ENCODE data around the gene CXCL16.
A peak's percentile ranks its signal among the peaks of the same experiment; 100 is the strongest.
"Not testable (repeated sequence)": the region's sequence is repeated elsewhere in the genome, so short reads cannot be mapped to it uniquely, and the experiment has no call there.

Gene CXCL16

DNA sequence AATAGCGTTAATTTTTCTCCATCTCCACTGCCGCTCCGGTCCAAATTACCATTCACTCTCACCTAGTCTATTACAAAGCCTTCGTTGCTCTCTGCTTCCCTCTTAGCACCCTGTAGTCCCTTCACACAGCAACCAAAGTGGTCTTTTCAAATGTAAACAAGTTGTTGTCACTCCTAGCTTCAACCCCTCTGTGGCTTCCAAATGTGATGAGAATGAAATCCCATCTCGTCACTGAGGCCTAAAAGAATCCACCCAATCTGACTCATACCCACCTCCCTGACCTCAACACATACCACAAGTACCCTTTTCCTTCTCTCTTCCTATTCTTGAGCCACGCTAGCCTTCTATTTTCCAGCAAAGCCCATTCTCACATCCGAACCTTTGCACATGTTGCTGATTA, 33.6 kb downstream of the CXCL16 start:
- ATAC-seq, result no peak
- DNase-seq, result no peak
- Mint-ChIP-seq H3K4me1 (peaks cover 62% of the 10 kb centered on the region), H3K36me3 (ENCODE audit: low read depth) (peaks cover 19% of the 10 kb centered on the region), H3K27me3 (no peaks in the 10 kb centered on the region), H3K27ac (peak overlapping the region; percentile 51), H3K9me3 (no peaks in the 10 kb centered on the region), H3K4me3 (peak overlapping the region; percentile 55)

DNA sequence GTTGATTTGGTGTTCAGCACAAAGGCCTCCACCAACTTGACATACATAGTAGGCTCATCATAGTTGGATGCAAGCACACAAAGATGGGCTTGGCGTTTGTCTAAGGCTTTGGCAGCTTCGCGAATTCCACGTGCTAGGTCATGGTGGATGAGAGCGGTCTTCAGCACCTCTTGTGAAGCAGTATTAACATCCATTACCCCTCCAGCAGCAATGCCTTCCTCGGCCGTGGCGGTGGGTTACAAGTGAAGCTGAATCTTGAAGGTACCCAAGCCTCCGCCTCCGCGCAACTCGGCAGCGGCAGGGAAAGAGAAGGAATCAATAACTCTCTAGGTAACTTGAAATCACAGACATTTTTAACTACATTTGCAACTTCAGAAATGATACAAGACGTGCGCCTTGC, 34.7 kb downstream of the CXCL16 start:
- H3K36me3 Mint-ChIP-seq (ENCODE audit: low read depth), result peaks cover 21% of the 10 kb centered on the region
- no peaks in the 10 kb centered on the region for H3K27me3 Mint-ChIP-seq
- ATAC-seq (no peak), DNase-seq (no peak)
- H3K4me3 Mint-ChIP-seq, result peak overlapping the region; percentile 93
- H3K9me3 Mint-ChIP-seq, result no peaks in the 10 kb centered on the region
- H3K27ac Mint-ChIP-seq, result peak overlapping the region; percentile 87
- H3K4me1 Mint-ChIP-seq, result peaks cover 63% of the 10 kb centered on the region

DNA sequence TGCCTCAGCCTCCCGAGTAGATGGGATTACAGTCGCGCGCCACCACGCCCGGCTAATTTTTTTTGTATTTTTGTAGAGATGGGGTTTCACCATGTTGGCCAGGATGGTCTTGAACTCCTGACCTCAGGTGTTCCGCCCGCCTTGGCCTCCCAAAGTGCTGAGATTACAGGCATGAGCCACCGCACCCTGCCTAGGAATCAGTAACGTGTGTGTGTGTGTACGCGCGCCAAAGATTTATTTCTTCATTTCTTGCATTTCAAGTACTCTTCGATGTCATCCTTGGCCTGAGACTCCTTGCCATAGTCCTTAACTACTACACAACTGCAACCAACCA, 35.2 kb downstream of the CXCL16 start:
- peaks cover 59% of the 10 kb centered on the region for H3K4me1 Mint-ChIP-seq
- peak overlapping the region; percentile 87 for H3K27ac Mint-ChIP-seq
- peaks cover 18% of the 10 kb centered on the region for H3K36me3 Mint-ChIP-seq (ENCODE audit: low read depth)
- not testable (repeated sequence) for ATAC-seq, H3K27me3 Mint-ChIP-seq, H3K9me3 Mint-ChIP-seq, DNase-seq
- peak overlapping the region; percentile 93 for H3K4me3 Mint-ChIP-seq

DNA sequence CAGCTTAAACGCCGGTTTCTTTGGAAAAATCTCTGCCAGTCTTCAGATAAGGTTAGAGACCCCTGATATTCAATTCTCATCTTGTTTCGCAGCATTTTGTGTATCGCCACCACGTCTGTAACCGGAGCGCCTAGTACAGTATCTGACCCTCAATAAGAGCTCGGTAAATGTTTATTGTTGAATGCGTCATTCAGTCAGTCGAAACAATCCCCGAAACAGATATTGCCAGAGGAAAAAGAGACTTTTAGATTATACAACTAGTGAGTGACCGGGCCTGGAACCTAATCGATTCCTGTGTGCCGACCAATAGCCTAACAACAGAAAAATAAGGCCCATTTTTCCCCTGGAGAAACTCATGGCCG, 36.4 kb downstream of the CXCL16 start:
- H3K4me1 Mint-ChIP-seq, result peaks cover 56% of the 10 kb centered on the region
- ATAC-seq, result no peak

DNA sequence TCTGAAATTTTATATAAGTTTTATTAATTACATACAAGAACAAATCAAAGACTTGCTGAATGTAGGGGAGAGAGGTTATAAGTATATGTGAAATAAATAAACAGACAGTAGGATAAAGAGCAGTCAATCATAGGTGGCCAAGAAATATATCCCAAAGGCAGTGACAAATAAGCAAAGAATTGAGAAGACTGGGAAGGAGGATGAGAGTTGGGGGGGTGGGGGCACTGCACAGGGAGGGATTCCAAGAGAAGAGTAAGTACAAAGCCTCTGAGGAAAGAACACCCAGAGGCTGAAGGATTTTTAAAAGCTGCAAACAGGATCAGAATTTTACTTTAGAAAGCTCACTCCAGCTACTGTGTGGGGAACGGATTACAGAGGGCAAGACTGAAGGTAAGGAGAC, 38.6 kb downstream of the CXCL16 start:
- ATAC-seq, result no peak
- H3K27ac Mint-ChIP-seq, result no peak overlapping the region
- peaks cover 39% of the 10 kb centered on the region for H3K36me3 Mint-ChIP-seq (ENCODE audit: low read depth)
- peaks cover 66% of the 10 kb centered on the region for H3K4me1 Mint-ChIP-seq
- DNase-seq, result no peak
- H3K9me3 Mint-ChIP-seq, result no peaks in the 10 kb centered on the region
- no peaks in the 10 kb centered on the region for H3K27me3 Mint-ChIP-seq
- H3K4me3 Mint-ChIP-seq, result no peak overlapping the region

More for the DNA sequence above, 36.4 kb downstream of the CXCL16 start:
- H3K27me3 Mint-ChIP-seq, result no peaks in the 10 kb centered on the region
- no peak for DNase-seq
- no peaks in the 10 kb centered on the region for H3K9me3 Mint-ChIP-seq
- H3K27ac Mint-ChIP-seq, result peak overlapping the region; percentile 87
- peak overlapping the region; percentile 93 for H3K4me3 Mint-ChIP-seq
- H3K36me3 Mint-ChIP-seq (ENCODE audit: low read depth), result peaks cover 20% of the 10 kb centered on the region

DNA sequence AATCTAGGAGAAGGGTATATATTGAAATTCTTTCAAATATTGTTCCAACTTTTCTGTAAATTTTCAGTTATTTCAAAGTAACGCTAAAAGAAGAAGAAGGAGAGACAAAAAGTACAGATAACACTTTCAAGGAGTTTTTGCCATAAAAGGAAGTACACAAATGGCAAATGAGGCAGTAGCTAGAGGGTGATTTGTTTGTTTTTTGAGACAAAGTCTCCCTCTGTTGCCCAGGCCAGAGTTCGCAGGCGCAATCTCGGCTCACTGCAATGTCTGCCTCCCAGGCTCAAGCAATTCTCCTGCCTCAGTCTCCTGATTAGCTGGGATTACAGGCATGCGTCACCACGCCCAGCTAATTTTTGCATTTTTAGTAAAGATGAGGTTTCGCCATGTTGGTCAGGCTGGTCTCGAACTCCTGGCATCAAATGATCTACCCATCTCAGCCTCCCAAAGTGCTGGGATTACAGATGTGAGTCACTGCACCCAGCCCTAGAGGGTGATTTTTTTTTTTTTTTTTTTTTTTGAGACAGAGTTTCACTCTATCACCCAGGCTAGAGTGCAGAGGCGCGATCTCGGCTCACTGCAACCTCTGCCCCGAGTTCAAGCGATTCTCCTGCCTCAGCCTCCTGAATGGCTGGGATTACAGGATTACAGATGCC, 40.2 kb downstream of the CXCL16 start:
- H3K36me3 Mint-ChIP-seq (ENCODE audit: low read depth), result peaks cover 41% of the 10 kb centered on the region
- H3K4me1 Mint-ChIP-seq, result peaks cover 61% of the 10 kb centered on the region
- H3K27ac Mint-ChIP-seq, result not testable (repeated sequence)

DNA sequence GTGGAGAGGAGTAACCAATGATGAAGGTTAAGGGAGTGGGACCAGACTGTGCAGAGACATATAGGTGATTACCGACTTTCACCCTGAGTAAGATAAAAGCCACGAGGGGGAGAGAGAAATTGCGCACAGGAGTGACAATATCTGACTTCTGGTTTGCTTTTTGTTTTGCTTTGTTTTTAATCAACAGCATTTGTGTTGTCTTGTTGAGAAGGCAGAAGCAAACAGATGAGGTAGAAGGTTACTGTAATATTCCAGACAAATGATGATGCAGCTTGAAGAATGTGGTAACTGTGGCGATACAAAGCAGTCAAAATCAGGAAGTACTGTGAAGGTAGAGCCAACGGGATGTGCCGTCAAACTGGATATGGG, 43.3 kb downstream of the CXCL16 start:
- Mint-ChIP-seq H3K27me3 (no peaks in the 10 kb centered on the region), H3K4me1 (peaks cover 50% of the 10 kb centered on the region), H3K9me3 (no peaks in the 10 kb centered on the region), H3K36me3 (ENCODE audit: low read depth) (peaks cover 46% of the 10 kb centered on the region), H3K27ac (peak overlapping the region; percentile 85), H3K4me3 (peak overlapping the region; percentile 40)
- DNase-seq (no peak), ATAC-seq (peak; percentile 80)

More for the DNA sequence above, 40.2 kb downstream of the CXCL16 start:
- H3K4me3 Mint-ChIP-seq, ATAC-seq, H3K9me3 Mint-ChIP-seq, H3K27me3 Mint-ChIP-seq, DNase-seq: not testable (repeated sequence)

DNA sequence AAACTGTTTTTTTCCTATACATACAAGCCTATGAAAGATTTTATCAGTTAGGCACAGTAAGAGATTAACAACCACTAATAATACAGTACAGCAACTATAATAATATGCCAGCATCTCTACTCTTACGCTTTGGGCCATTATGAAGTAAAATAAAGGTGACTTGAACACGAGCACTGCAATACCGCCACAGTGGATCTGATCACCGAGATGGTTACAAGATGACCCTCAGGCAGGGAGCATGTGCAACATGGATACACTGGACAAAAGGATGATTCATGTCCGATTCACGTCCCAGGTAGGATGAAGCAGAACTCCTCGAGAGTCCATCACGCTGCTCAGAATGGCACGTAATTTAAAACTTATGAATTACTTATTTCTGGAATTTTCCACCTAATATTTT, 46.3 kb downstream of the CXCL16 start:
- no peaks in the 10 kb centered on the region for H3K27me3 Mint-ChIP-seq

DNA sequence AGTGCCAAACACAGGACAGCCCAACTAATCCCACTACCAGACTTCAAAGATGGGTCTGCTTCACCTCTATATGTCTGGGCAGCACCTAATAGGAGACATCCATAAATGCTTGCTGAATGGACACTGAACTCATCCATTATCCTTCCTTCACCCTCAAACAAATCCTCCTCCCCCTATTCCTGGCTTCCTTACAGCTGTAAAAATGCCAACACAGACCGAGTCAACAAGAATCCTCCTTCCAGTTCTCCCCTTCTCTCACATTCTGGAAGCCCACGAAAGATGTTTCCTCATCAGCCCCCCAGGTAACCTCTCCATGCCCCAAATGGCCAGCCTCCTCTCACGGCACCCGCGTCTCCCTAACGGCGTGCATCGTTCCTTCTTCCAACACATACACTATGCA, 48.0 kb downstream of the CXCL16 start:
- Mint-ChIP-seq H3K27me3 (no peaks in the 10 kb centered on the region), H3K4me3 (no peak overlapping the region), H3K27ac (no peak overlapping the region), H3K4me1 (peaks cover 36% of the 10 kb centered on the region), H3K36me3 (ENCODE audit: low read depth) (peaks cover 66% of the 10 kb centered on the region), H3K9me3 (no peaks in the 10 kb centered on the region)
- DNase-seq (no peak), ATAC-seq (no peak)

More for the DNA sequence above, 46.3 kb downstream of the CXCL16 start:
- H3K27ac Mint-ChIP-seq, result no peak overlapping the region
- DNase-seq (no peak), ATAC-seq (no peak)
- peaks cover 47% of the 10 kb centered on the region for H3K4me1 Mint-ChIP-seq
- peaks cover 64% of the 10 kb centered on the region for H3K36me3 Mint-ChIP-seq (ENCODE audit: low read depth)
- no peak overlapping the region for H3K4me3 Mint-ChIP-seq
- H3K9me3 Mint-ChIP-seq, result no peaks in the 10 kb centered on the region

DNA sequence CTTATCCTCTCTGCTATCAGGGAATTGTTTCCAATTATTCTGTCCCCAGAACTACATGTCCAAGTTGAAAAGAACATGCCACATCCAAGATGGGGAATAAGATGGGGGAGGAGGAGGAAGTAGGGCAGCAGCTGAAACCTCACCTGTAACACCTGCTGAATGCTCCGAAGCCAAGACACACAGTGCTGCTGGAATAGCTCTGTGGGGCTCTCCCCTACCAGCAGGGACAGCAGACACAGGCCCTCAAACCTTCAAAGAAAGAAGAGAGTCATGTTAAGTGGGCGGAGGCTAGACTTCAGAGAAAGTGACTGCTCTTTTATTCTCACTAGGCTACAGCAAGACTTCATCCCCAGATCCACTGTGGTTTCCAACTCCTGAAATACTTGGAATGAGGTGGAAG, 49.0 kb downstream of the CXCL16 start:
- Mint-ChIP-seq H3K27me3 (no peaks in the 10 kb centered on the region), H3K9me3 (no peaks in the 10 kb centered on the region), H3K27ac (no peak overlapping the region), H3K36me3 (ENCODE audit: low read depth) (peaks cover 61% of the 10 kb centered on the region), H3K4me1 (peaks cover 26% of the 10 kb centered on the region), H3K4me3 (no peak overlapping the region)
- DNase-seq (no peak), ATAC-seq (peak; percentile 24)

DNA sequence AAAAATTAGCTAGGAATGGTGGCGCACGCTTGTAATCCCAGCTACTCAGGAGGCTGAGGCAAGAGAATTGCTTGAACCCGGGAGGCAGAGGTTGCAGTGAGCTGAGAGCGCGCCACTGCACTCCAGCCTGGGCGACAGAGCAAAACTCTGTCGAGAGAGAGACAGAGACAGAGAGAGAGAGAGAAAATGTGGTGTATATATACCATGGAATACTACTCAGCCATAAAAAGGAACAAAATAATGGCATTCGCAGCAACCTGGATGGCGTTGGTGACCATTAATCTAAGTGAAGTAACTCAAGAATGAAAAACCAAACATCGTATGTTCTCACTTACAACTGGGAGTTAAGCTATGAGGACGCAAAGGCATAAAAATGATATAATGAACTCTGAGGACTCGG, 49.9 kb downstream of the CXCL16 start:
- H3K4me1 Mint-ChIP-seq, result peaks cover 21% of the 10 kb centered on the region
- H3K27ac Mint-ChIP-seq, H3K4me3 Mint-ChIP-seq, H3K27me3 Mint-ChIP-seq, H3K9me3 Mint-ChIP-seq, ATAC-seq, DNase-seq: not testable (repeated sequence)
- peaks cover 63% of the 10 kb centered on the region for H3K36me3 Mint-ChIP-seq (ENCODE audit: low read depth)

DNA sequence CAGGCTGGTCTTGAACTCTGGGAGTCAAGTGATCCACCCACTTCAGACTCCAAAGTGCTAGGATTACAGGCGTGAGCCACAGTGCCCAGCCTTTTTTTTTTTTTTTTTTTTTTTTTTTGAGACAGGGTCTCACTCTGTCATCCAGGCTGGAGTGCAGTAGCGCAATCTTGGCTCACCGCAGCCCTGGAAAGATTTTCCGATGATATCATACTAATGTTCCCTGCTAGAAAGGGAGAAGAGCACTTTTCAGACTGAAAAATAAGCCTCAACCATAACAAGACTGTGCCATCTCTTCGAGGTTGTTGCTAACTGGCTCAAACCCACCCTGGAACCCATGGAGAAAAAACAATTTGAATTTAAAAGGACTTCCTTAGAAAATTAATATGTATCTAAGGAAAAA, 56.0 kb downstream of the CXCL16 start:
- not testable (repeated sequence) for DNase-seq, H3K4me3 Mint-ChIP-seq, H3K9me3 Mint-ChIP-seq, H3K27ac Mint-ChIP-seq, H3K27me3 Mint-ChIP-seq, ATAC-seq
- H3K36me3 Mint-ChIP-seq (ENCODE audit: low read depth), result peaks cover 63% of the 10 kb centered on the region
- H3K4me1 Mint-ChIP-seq, result peaks cover 16% of the 10 kb centered on the region

All from activated naive CD8-positive, alpha-beta T cell treated with anti-CD3 and anti-CD28 coated beads, Interleukin-2, amount 50 U/mL, for 24 hours (primary cell).